HG02759 (cell line): Measurements from ENCODE around the gene PKHD1.

ENCODE experiments used
- ATAC-seq: cut with Tn5 transposase; IDR thresholded peaks from one replicate; pipeline ENCODE4 v1.9.1; 2021; ENCODE audit warnings: mild to moderate bottlenecking, moderate library complexity; ENCODE audit not compliant: unreplicated experiment

Gene PKHD1, protein sequence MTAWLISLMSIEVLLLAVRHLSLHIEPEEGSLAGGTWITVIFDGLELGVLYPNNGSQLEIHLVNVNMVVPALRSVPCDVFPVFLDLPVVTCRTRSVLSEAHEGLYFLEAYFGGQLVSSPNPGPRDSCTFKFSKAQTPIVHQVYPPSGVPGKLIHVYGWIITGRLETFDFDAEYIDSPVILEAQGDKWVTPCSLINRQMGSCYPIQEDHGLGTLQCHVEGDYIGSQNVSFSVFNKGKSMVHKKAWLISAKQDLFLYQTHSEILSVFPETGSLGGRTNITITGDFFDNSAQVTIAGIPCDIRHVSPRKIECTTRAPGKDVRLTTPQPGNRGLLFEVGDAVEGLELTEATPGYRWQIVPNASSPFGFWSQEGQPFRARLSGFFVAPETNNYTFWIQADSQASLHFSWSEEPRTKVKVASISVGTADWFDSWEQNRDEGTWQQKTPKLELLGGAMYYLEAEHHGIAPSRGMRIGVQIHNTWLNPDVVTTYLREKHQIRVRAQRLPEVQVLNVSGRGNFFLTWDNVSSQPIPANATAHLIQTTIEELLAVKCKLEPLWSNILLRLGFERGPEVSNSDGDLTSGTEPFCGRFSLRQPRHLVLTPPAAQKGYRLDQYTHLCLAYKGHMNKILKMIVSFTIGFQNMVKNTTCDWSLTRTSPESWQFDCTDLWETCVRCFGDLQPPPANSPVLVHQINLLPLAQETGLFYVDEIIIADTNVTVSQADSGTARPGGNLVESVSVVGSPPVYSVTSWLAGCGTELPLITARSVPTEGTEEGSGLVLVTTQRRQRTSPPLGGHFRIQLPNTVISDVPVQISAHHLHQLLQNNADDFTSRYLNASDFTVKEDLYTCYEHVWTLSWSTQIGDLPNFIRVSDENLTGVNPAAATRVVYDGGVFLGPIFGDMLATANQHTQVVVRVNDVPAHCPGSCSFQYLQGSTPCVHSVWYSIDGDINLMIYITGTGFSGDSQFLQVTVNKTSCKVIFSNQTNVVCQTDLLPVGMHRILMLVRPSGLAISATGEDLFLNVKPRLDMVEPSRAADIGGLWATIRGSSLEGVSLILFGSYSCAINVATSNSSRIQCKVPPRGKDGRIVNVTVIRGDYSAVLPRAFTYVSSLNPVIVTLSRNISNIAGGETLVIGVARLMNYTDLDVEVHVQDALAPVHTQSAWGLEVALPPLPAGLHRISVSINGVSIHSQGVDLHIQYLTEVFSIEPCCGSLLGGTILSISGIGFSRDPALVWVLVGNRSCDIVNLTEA (N-terminal part only)

DNA sequence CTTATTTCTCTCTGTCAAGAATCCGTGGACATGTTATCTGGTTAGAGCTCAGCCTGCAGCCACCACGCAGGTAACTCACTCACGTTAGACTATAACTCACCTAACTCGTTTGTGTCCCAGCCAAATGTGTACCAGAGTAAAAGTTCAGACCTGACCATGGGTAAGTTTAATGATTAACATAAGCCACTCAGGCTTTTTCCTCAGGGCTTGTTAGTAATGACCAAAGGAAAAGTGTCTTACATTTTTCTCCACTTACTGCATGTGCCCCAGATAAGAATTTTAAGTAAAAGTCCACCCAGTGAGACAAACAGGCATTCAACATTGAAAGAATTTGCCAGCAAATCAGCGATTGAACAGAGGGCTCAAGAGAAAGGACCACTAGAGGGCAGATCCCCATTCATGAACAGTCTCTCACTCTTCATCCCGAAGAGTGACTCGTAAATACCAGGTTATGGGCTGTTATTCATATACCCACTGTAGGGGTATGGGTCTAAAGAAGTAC lies at the start of gene PKHD1:
TSS of gene PKHD1 (minus strand) at position 116 of the 502 bp plus-strand sequence. CDS start 2,680 bp downstream, outside the sequence.
- peak; percentile 48 for ATAC-seq

DNA sequence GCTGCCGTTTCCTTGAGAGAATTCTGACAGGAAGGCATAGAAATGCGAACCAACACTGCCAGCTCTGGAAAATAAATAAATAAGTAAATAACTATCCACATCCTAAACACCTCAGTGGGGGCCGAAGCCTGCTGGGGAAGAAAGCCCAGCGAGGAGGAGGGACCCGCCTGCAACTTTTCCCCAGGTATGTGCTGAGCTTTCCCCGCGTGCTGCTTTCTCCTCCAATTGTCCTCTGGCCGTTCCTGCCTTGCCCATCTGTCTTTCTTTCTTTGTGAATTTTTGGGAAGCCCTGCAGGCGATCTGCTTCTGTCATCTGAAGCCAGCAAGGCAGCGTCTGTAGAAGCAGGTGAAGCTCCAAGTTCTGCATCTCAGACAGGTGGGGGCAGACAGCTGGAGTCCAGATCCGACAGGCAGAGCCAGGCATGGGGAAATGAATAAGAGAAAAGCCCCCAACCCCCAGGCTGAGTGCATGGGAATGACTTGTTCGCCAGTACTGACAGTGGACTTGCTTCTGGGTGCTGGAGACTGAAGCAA lies 49.6 kb upstream of the PKHD1 start:
- ATAC-seq = no peak

DNA sequence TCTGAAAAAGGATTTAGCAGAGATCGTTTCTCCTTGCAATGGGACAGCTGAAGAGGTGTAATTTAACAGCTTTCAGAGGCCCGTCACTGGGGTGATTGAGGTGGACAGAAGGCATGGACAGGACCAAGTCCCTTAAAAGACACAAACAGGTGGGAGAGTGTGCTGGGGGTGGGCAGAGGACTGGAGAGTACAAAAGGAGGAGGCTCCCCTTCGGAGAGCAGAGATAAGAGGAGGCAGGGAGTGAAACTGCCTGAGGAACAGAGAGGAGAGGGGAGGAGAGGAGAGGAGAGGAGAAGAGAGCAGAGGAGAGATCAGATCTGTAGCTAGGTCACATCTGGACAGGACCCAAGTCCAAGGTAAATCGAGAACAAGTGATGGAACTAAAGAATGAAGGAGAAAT lies 48.6 kb upstream of the PKHD1 start:
- ATAC-seq = no peak

DNA sequence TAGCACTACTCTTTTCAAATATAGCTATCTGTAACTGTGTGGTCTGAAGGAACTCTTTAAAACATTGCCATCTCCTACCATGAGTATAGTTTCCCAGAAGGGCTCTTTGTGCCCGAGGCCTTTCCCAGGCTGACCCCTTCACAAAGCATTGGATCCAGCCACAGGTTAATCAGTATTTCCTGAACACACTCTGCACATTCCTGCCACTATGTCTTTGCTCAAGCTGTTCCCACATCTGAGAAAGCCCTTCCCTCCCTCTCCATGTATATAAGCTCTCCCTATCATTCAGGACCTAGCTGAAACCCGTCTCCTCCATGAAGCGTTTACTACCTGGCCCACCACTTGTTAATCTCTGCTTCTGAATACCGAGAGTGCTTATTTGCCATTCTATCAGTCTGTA lies 47.8 kb upstream of the PKHD1 start:
- no peak for ATAC-seq

DNA sequence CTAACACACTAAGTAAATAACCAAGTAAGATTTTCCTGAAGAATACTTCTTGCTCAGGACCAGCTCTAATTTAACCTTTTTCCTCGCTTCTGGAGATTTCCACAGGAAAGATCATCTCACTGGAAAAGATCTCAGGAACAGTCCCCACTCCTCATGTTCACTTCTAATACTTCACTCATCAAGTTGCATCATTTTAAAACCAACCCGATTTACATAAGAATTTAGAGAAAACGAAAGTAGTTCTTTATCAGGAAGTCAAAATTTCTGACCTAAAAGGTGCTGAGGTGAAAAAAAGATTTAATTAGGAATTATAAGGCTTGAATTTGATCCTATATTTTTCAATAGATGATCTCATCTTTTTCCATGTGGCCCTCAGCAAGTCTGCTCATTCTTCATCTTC lies 46.6 kb upstream of the PKHD1 start:
- no peak for ATAC-seq

DNA sequence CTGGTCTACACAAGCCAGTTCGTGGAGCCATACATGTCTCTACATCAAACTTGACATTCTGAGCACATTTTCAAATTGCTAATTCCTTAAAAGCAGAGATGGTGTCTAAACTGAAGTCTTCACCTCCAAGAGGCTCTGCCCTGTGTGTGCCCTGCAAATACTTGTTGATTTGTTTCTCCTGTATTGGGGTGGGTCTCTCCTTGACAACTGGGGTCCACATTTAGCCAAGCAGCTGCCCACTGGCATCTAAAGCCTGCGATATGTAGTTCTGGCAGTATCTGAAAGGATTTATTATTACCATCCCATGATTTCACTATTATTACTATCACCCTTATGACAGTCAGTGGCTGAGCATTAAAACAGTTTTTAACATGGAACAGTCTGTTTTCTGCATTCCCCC lies 45.9 kb upstream of the PKHD1 start:
- no peak for ATAC-seq

DNA sequence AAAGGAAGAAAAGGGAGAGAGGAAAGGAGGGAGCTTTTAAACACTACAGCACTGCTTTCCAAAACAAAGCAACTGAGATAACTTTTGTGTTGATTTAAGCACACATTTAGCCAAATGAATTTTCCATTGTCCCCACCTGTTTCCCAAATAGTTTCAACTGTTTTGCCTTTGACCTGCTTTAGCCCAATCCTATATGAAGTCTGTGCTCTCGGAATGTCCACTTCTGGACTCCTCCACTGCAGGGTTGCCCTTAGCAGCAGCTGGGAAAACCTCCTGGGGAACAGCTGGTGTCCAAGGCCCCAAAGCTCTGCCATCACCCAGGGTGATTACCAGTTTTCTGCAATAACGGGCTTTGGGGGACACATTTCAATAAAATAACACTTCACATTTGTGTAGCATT lies 44.9 kb upstream of the PKHD1 start:
- ATAC-seq = no peak

DNA sequence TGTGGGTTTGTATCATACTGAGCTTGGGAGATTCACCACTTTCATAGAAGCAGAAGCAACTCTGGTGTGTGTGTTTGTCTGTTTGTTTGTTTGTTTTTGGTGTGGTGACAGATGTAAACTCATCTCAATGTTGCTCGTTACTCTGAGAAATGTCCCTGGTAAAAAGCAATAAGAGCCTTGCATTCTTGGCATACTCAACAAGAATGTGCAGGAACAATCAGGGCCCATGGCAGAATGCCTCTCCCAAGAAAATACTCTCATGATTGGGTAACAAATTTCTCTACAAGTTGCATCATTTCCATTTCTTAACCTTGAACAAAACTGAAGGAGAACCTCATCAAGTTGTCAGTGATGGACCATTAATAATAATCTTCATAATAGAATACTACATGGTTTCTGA lies 43.0 kb upstream of the PKHD1 start:
- ATAC-seq = no peak

DNA sequence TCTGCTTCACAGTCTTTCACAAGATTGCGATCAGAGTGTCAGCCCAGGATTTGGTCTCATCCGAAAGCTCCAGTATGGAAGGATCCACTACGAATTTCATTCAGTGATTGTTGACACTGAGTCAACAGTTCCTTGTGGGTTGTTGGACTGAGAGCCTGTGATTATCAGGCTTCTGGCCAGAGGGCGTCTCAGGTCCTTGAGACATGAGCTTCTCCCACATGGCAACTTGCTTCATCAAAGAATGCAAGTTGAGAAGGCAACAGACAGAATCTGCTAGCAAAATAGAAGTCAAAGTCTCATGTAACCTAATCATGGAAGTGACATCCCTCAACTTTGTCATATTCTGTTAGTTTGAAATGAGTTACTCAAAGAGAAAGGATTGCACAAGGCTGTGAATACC lies 40.5 kb upstream of the PKHD1 start:
- ATAC-seq = no peak

DNA sequence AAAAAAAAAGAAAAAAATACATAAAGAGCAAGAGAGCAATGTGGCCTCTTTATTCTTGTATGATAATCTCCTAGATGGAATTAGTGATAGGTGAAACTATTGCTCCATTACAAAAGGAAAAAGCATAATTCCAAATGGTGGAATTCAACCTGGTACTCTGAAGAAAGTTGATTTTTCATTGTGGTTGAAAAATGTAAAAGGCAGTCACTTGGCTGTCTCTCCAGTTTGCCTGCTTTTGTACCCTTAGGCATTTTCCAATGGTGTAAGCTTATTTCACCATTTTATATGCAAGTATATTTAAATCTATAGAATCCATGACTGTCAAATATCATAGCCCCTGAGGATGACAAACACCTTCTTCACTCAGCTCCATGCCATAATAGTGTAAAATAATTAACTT lies 38.8 kb upstream of the PKHD1 start:
- no peak for ATAC-seq

DNA sequence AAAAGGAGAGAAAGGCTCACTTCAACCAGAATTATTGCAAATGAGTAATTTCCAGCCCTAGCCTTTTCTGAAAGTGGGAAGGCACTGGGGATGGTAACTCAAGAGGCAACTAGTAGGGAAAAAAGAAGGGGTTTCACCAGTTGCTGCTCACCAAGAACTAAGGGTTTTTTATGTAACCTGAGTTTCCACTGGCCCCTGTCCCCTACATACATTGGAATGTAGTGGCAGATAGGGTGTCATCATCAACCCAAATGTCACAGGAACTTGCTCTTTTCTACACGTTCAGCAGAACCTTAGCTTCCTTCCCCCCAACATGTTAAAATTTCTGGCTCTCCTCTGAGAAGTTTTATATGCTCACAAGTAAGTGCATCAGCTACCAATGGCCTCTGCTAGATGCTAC lies 38.2 kb upstream of the PKHD1 start:
- ATAC-seq = no peak

DNA sequence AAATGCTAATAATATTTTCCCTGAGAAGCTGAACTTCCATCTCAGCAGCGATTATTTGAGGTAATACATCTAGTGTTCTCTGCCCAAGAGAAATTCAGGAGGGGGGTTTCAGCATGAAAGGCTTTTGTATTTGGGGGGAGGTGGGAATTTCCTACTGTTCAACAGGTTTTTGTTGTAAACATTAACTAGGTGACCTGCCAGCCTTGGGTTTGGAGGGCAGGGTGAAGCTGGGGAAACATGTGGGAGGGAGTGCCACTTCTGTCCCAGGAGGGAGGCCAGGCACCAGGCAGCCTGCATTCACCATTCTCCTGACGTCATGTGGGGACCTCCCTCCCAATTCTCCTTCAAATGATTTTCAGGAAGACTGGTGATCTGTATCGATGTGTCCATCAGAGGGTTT lies 37.7 kb upstream of the PKHD1 start:
- ATAC-seq = no peak

DNA sequence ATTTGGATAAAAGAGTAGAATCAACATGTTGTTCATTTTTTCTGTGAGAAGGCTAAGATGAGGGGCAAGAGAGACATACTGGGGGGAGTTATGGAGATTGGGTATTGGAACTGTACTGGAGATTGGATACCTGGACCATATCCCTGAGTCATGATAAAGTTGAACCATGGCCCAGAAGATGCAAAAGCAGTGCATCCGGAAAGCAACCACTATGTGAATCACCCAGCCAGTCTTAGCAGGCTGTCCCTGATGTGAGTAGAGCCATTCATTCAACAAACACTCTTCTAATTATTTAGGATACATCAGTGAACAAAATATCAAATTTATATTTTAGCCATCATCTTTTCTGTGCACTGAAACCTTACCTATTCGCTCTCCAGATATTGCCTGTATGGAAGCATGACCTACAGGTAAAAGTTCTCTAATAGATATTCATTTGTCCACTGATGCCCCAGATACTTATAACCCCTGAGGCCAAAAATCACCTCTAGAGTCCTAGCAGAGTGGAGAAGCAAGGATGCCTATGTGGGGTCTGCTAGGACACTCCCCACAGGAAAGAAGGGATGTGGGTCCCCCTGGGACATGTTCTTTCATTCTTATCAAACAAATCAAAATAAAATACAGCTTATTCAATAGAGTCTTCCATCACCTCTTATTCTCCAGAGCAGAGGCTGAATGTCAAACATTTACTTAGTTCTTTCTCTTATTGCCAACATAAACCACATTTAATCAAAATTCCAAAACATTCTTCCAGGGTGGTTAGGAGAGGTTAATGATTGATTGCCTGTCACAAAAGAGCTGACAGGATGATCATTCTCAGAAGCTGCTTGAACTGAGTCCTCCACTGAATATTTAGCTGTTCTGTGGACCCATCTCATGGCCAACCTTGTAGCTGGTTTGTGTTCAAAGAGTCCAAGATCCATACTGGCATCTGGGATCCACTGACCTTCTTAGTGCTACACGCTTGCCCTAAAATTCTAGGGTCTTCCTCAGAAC lies 37.0 kb upstream of the PKHD1 start:
- no peak for ATAC-seq

DNA sequence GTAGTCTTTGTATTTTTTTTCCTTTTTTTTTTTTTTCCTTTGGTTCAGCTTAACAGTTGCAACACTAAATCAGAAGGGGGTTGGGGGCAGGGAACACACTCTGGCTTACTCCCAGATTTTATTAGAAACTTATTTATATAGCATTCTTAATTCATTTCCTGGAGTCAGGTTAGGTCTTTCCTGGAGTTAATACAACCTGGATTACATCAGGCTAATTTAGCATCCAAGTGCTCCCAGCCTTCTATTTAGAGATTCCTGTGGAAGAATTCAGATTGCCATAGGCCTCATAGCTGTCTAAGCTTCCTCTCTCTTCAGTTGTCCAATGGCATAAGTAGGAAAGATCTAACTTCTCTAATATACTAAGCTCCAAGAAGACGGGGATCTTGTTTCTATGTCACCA lies 35.8 kb upstream of the PKHD1 start:
- ATAC-seq = no peak

DNA sequence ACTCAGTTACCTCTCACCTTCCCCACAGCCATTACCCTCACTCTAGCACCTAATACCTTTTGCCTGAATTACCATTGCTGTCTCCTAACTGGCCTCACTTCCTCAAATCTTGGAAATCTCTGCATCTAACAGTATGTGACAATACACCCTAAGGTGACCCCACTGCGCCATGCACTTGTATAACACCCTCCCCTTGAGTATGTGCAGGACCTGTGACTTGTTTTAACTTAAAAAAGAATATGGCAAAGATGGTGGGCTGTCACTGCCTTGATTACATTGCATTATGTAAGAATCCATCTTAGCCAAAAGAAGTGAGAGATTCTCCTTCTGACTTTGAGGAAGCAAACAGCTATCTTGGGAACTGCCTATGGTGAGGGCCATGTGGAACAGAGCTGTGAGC lies 29.9 kb upstream of the PKHD1 start:
- no peak for ATAC-seq

DNA sequence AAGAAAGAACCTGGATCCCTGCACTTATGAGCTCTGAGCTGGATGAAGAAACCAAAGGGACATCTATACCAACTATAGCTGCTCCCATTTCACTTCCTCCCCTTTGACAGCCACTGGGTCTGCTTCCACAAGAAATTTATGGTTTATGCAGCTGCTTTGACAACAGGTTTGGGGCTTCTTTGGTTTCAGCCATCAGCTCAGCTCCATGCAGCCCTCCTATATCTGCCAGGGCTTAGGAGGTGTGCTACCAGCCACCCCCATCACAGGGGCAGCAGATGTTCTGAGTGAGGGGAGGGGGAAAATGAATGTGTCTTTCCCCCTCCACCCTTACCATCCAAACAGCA lies 29.2 kb upstream of the PKHD1 start:
- no peak for ATAC-seq

DNA sequence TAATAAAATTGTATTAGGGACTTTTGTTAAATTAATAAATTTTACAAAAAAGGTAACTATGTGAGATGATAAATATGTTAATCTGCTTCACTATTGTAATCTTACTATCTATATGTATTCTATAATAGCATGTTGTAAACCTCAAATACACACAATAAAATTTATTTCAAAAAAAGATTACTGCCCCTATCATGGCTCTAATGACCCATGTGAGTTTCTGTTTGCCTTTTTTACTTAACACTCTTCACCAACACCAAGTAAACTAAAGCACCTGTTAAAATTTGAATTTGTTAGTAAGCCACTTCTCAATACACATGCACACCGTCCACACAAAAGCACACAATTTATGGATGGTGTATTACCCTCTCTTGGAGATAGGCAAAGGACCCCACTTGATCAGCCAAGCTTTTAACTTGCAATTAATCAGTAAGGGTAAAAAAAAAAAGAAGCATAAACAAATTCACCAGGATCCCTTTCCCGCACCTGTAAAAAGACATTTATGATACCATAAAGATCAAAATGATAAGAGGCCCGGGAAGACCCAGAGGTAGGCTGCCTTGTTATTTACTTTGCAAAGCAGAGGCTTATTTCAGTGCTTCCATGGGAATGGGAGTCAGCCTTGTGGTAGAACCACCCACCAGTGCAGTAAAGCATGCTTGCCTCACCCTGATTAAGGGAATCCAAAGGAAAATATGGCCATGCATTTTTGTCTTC lies 28.6 kb upstream of the PKHD1 start:
- ATAC-seq = no peak

DNA sequence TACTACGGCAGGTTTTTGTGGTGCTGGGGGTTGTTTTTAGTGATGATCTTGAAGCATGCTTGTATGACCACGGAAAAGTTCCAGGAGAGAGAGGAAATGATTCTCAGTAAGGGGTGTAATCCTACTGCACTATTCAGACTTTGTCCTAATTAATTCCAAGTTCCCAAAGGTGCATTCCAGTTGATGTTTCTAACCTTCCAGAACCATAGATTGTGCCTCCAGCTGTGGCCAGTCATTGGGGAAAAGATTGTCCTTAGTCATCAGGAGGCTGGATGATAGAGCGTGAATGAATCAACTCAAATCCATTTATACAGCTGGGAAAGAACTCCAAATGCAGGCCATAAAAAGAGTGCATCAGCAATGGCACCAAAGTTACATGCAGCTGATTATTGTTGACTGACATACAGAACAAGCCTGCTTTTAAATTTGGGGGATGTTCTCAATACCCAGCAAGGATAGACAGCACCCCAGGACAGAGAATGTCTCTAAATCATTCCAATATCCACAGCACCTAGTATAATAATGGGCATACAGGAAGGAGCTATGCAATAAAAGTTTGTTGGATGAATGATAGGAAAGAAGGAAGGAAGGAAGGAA lies 27.8 kb upstream of the PKHD1 start:
- ATAC-seq = no peak

DNA sequence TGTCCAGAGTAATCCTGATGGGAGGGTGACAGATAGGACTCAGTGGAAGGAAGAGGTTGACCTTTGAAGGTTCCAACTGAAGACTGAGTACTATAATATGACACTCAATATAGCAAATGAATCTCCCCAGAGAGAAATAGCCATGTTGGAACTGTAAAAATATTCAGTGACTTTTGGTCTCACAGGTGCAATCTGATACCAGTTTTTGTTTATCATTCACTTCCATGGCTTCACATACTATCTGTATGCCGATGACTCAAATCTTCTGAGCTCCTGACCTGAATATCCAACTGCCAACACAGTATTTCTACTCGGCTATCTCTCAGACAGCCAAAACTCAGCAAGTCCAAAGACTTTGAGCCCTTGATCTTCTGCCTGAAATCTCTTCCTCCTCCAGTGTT lies 21.8 kb upstream of the PKHD1 start:
- ATAC-seq = no peak
